Glomerular visceral epithelial cell (primary cell): ENCODE measurements around the gene HBE1.
"Not testable (repeated sequence)": the region's sequence is repeated elsewhere in the genome, so short reads cannot be mapped to it uniquely, and the experiment has no call there.

Experiments
- DNase-seq: peaks from one replicate; pipeline ENCODE4 v3.0.0-alpha.2; 2016; ENCODE audit errors: extremely low spot score

HBE1 gene

GRCh38 chr11:5253440-5253839, 16.3 kb downstream of the HBE1 start:
- DNase-seq, result not testable (repeated sequence)

GRCh38 chr11:5252919-5253265, 16.9 kb downstream of the HBE1 start:
- DNase-seq, result no peak

- DNase-seq, result no peak
Measured at GRCh38 chr11:5252192-5252918, 17.4 kb downstream of the HBE1 start.

- no peak for DNase-seq
Measured at GRCh38 chr11:5251746-5252145, 18.0 kb downstream of the HBE1 start.

DNA sequence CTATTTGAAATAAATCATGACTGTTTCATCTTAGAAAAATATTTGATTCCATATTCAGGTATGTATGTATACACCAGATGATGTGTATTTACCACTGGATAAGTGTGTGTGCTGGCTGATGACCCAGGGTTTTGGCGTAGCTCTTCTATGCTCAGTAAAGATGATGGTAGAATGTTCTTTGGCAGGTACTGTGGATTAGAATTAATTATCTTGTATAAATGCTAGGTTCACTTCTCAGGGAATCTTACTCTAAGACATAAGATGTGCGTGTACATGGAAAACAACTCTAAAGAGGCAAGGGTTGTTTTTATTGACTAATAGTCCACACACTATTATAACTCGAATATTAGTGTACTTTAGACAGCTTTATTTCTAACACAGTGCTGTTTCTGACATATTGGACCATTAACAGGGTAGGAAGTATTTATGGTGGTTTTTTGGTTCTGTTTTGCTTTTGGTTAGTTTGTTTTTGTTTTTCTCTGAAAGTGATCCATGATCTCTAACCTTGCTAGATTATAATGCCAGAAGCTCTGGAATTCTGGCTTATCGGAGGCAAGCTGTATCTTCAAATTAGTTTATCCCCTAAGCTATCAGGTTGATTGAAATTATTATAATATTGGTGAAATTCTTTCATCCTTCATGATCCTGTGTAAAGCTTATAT, 19.1 kb downstream of the HBE1 start:
- DNase-seq, result no peak

DNA sequence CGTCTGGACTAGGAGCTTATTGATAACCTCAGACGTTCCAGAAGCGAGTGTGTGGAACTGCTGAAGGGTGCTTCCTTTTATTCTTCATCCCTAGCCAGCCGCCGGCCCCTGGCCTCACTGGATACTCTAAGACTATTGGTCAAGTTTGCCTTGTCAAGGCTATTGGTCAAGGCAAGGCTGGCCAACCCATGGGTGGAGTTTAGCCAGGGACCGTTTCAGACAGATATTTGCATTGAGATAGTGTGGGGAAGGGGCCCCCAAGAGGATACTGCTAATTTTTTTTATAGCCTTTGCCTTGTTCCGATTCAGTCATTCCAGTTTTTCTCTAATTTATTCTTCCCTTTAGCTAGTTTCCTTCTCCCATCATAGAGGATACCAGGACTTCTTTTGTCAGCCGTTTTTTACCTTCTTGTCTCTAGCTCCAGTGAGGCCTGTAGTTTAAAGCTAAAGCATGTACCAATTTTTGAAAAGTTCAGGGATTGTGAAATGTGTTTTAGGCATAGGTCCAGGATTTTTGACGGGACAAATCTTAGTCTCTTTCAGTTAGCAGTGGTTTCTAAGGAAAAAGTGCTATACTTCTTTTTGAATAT, 19.8 kb downstream of the HBE1 start, which contains the start of gene HBG1:
Gene HBG1, minus strand, starts transcription at position 51 of the 590 bp plus-strand sequence. CDS start 53 bp downstream, outside the sequence.
- not testable (repeated sequence) for DNase-seq

DNA sequence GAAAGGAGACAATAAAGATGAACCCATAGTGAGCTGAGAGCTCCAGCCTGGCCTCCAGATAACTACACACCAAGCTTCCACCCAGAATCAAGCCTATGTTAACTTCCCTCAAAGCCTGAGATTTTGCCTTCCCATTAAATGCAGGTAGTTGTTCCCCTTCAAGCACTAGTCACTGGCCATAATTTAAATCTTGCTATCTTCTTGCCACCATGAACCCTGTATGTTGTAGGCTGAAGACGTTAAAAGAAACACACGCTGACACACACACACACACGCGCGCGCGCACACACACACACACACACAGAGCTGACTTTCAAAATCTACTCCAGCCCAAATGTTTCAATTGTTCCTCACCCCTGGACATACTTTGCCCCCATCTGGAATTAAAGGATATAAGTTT, 21.2 kb downstream of the HBE1 start:
- not testable (repeated sequence) for DNase-seq

GRCh38 chr11:5247472-5248192, 22.1 kb downstream of the HBE1 start:
- DNase-seq, result no peak

DNA sequence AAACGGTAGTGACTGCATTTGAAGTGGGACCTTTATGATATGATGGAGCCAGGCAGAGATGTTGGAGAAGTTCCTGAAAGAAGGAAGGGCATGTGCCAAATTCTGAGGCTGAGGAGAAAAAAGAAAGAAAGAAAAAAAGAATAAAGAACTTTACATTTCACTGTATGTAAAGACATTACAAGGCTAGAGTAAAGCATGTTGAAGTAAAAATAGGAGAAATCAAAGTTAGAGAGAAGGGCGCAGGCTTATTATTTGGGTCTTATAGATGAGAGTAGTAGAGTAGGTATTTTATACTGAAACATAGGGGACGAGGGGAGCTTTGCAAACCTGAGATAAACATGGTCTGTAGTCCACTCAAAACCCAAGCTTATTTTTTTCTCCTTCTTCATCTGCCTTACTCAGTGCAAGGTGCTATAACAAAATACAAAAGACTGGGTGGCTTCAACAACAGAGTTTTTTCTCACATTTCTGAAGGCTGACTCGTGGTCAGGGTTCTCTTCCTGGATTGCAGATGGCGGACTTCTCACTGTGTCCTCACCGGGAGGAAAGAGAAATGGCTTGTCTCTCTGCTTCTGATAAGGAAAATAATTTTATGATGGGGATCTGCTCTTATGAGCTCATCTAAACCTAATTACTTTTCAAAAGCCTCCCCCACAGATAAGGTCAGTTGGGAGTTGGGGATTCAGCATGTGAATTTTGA, 22.8 kb downstream of the HBE1 start:
- no peak for DNase-seq

GRCh38 chr11:5245155-5245554, 24.6 kb downstream of the HBE1 start:
- no peak for DNase-seq

DNA sequence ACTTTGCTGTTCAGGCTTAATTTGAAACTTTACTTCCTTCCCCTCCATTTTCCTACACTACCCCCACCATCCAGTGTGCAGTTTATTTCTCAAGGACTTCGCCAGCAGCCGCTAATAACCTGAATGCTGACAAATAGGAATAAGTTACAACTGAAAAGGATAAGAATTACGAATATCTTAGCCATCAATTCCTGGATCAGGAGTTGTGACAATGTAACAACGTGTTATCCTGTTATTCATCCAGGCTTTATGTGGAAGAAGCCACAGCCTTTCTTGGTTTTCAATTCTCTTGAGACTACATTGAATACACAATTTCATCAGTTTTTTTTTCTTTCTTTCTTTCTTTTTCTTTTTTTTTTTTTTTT, 25.9 kb downstream of the HBE1 start:
- DNase-seq, result no peak

- no peak for DNase-seq
Measured at GRCh38 chr11:5242933-5243815, 26.6 kb downstream of the HBE1 start.

DNA sequence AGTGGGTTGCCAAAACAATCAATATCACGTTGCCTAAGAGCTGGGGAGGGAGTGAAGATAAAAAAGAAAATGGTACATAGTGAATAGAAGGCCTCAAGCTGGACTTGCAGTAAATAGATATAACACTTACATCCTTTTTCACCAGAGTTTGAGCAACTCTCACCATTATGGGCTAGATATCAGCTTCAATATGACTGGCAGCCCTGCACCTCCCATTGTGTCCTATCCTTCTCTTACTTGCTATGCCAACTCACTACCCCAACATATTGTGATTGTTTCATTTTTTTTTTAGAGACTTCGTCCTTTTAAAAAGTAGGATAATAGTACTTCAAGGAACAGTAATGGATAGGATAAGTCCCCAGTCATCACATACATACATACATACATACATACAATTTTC, 27.5 kb downstream of the HBE1 start:
- DNase-seq, result no peak

DNA sequence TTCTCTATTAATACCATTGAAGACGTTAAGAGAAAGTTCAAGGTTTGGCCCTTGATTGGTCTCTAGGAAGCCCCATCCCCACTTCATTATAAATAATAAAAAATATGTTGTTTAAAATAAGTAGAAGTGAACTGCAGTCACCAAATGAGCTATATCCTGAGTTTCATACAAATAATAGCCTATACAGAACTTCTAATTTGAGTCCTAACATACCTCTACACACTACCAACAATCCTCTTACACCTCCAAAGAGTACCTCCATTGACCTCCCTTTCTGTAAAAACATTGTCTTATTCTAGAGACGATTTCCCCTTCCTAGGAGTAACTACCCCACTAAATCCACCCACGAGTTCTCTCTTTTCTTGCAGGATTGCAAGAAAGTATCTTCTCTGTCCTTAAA, 28.3 kb downstream of the HBE1 start:
- DNase-seq, result no peak

- DNase-seq, result no peak
Measured at GRCh38 chr11:5240458-5240857, 29.3 kb downstream of the HBE1 start.

DNA sequence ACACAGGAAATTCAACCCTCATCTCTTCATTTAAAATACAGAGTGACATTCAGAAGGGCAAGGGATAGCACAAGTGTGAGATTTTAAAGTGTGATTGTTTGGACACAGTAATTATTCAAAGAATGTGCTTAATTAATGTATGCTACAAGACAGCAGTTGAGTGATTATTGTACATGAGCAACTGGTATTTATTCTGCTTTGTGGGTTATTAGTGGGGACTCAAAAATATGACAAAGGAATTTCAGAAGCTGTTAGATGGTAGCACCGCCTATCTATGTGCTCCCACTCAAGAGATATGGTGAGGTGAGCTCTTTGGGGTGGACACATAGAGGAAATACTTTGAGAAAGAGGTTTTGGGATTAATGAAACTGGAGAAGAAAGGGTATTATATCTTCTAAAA, 29.7 kb downstream of the HBE1 start:
- no peak for DNase-seq

DNA sequence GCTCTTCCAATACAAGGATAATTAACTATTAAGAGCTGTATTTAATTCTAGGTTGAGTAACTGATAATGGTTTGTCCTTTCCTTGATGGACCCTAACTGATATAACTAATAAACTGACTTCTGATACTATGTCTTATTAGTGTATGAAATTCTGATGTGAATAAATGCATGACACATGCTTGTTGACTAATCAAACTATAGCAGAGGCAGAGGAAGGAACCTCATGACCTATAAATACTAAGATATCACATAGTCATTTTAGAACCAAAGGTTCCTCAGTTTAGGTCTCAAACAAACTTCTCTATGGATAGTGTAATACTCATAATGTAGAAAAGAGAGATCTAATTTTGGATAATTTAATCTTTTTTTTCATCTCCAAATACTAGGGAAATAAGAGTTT, 30.7 kb downstream of the HBE1 start:
- no peak for DNase-seq

- no peak for DNase-seq
Measured at GRCh38 chr11:5238486-5238885, 31.3 kb downstream of the HBE1 start.

- no peak for DNase-seq
Measured at GRCh38 chr11:5237420-5237819, 32.3 kb downstream of the HBE1 start.

- DNase-seq, result no peak
Measured at GRCh38 chr11:5235364-5236095, 34.2 kb downstream of the HBE1 start.
